VCaP (cell line): ENCODE data around the gene HRC.
"Not testable (repeated sequence)": the region's sequence is repeated elsewhere in the genome, so short reads cannot be mapped to it uniquely, and the experiment has no call there.

Experiments
- H3K27ac ChIP-seq: fragments of 450-650 bp; 2 replicates; pipeline ENCODE4 v1.5.1; 2017
- CTCF ChIP-seq: fragments of 450-650 bp; conservative IDR thresholded peaks from 2 replicates; pipeline ENCODE4 v1.5.1; 2017; ENCODE audit warnings: mild to moderate bottlenecking, moderate library complexity

The HRC gene

DNA sequence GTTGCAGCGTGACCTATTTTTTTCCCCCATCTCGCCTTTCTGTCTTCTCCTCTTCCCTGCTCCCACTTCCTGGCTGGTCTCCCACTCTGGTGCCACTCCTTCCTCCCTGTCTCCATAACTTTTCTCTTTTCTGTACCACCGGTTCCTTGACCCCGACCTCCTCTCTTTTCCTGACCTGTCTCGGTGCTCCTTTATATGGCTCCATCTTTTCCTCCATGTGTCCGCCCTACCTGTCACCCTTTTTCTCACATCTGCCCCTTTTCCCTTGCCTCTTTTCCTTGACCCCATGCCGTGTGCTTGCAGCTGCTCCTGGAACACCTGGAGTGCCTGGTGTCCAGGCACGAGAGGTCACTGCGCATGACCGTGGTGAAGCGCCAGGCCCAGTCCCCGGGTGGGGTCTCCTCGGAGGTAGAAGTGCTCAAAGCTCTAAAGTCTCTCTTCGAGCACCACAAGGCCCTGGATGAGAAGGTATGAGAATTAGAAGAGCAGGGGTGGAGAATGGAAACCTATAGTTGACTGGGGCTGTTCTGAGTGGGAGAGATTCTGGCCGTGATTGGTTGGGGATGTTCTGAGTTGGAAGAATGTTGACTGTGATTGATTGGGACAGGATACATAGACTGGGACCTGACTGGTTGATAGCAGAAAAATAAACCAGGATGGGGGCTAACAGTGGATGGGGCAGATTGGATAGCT, 26.5 kb downstream of the HRC start:
- peak overlapping the region; percentile 40 for H3K27ac ChIP-seq
- TF ChIP-seq CTCF, result no peak

DNA sequence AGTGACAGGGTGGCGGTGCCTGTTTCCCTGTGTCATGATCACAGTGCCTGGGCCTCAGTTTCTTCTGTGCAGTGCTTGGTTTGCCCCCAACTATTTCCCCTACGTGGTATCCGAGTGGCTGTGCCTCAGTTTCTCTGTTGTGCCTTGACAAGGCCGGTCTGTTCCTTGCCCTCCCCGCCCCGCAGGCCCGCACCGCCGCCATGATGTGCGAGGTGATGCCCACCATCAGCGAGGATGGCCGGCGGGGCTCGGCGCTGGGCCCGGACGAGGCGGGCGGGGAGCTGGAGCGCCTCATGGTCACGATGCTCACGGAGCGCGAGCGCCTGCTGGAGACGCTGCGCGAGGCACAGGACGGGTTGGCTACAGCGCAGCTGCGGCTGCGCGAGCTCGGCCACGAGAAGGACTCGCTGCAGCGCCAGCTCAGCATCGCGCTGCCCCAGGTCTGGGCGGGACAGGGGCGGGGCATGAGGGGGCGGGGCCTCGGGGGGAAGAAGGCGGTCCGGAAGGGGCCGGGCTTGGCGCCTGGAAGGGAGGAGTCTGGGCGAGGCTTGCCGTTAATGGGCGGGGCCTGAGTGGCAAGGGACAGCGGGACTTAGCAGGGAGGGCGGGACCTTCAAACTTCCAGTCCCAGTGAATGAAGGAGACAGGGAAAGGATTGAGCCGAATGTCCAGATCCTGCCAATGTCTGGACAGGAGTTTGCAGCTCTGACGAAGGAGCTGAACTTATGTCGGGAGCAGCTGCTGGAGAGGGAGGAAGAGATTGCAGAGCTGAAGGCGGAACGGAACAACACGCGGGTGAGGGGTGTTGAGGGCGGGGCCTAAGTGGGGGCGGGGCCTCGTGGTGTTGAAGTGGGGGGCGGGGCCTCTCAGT, 27.3 kb downstream of the HRC start:
- peak overlapping the region; percentile 66 for H3K27ac ChIP-seq
- TF ChIP-seq CTCF, result peak; percentile 22; the same call in 1 of the 2 replicates

DNA sequence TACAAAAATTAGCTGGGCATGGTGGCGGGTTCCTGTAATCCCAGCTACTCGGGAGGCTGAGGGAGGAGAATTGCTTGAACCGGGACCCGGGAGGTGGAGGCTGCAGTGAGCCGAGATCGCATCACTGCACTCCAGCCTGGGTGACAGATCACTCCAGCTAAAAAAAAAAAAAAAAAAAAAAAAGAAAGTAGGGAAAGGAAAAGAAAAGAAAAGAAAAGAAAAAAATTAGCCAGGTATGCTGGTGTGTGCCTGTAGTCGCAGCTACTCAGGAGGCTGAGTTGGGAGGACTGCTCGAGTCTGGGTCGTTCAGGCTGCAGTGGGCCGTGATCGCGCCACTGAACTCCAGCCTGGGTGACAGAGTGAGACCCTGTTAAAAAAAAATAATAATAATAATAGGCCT, 28.0 kb downstream of the HRC start:
- peak overlapping the region; percentile 66 for H3K27ac ChIP-seq

DNA sequence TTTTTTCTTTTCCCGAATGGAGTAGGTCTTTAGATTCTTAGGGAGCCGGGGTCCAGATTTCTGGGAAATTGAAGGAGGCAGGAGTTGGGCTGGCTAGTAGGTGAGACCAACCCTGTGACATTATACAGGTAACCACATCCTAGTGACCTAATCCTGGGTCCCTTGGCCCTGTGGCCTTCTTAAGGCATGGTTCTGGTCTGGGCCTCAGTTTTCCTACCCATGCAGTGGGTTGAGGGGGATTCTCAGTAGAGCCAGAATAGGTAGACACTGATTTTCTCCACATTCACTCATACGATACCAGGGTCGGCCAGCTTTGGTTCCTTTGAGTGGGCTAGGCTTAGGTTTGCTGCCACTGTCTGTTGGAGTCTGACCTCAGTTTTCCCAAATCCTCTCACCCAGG, 28.6 kb downstream of the HRC start:
- H3K27ac ChIP-seq, result no peak overlapping the region; the same call in 1 of the 2 replicates
- no peak for TF ChIP-seq CTCF

GRCh38 chr19:49125025-49125731, 30.0 kb downstream of the HRC start:
- TF ChIP-seq CTCF, result no peak
- H3K27ac ChIP-seq, result peak overlapping the region; percentile 79

- H3K27ac ChIP-seq, result not testable (repeated sequence)
Observed at GRCh38 chr19:49123285-49123684, 31.9 kb downstream of the HRC start.

GRCh38 chr19:49121841-49122240, 33.4 kb downstream of the HRC start:
- H3K27ac ChIP-seq, result not testable (repeated sequence)

GRCh38 chr19:49120868-49121267, 34.3 kb downstream of the HRC start:
- no peak overlapping the region for H3K27ac ChIP-seq
- no peak for TF ChIP-seq CTCF

GRCh38 chr19:49120325-49120683, 34.9 kb downstream of the HRC start:
- TF ChIP-seq CTCF, result no peak
- peak overlapping the region; percentile 96 for H3K27ac ChIP-seq
